A673 (cell line): Measurements from ENCODE around the gene SUPT6H. TPM values are rescaled to one million over a fixed set of nuclear protein-coding genes. Genes with fewer than 3 reads are reported as not detected.

ENCODE experiments used
- BruUV-seq: library from RNA; stranded (reverse); fragments of 400-500 nt; replicated peaks from 2 replicates; lab custom pipeline; 2021; lab: Mats Ljungman, UMichigan
- CTCF ChIA-PET: fragments of 300-600 bp; sonication (Branson Sonifier 250); formaldehyde crosslinking; loops from one replicate; lab custom pipeline; 2022; ENCODE audit warnings: antibody characterized with exemption; lab: Charles Lee
- POLR2A ChIA-PET: fragments of 300-600 bp; sonication (Branson Sonifier 250); formaldehyde crosslinking; loops from one replicate; lab custom pipeline; 2022; ENCODE audit warnings: antibody characterized with exemption; ENCODE audit not compliant: low non-redundant PET; lab: Charles Lee
- DNase-seq: peaks from one replicate; pipeline ENCODE4 v3.0.0-alpha.2; 2015; ENCODE audit warnings: low spot score
- H3K27ac ChIP-seq: fragments of 200-600 bp; sonication (generic); 2 replicates; pipeline ENCODE4 v1.5.1; 2016; ENCODE audit warnings: mixed run types, low read depth, mild to moderate bottlenecking, mixed read lengths, antibody characterized with exemption, low read length; ENCODE audit not compliant: poor library complexity, severe bottlenecking
- H3K27me3 ChIP-seq: fragments of 200-600 bp; sonication (generic); replicated peaks from 2 replicates; pipeline ENCODE4 v1.6.1; 2017; ENCODE audit warnings: mixed run types, low read depth, mild to moderate bottlenecking, mixed read lengths, antibody characterized with exemption, low read length; ENCODE audit not compliant: insufficient read depth, poor library complexity
- H3K36me3 ChIP-seq: fragments of 200-600 bp; sonication (generic); 2 replicates; pipeline ENCODE4 v1.6.1; 2016; ENCODE audit warnings: mixed run types, mild to moderate bottlenecking, mixed read lengths, antibody characterized with exemption, low read length; ENCODE audit not compliant: insufficient read depth, poor library complexity, severe bottlenecking
- H3K4me1 ChIP-seq: fragments of 200-600 bp; sonication (generic); 2 replicates; pipeline ENCODE4 v1.6.1; 2017; ENCODE audit warnings: mixed run types, mild to moderate bottlenecking, mixed read lengths, antibody characterized with exemption, low read length; ENCODE audit not compliant: insufficient read depth, poor library complexity, severe bottlenecking
- H3K4me3 ChIP-seq: fragments of 200-600 bp; sonication (generic); 2 replicates; pipeline ENCODE4 v1.5.1; 2016; ENCODE audit warnings: low read depth, mixed run types, mild to moderate bottlenecking, mixed read lengths, low read length; ENCODE audit not compliant: poor library complexity, severe bottlenecking
- H3K9me3 ChIP-seq: fragments of 200-600 bp; sonication (generic); 2 replicates; pipeline ENCODE4 v1.6.1; 2016; ENCODE audit warnings: mixed run types, low read depth, mild to moderate bottlenecking, mixed read lengths, antibody characterized with exemption, low read length; ENCODE audit not compliant: poor library complexity, severe bottlenecking
- EZH2 ChIP-seq: fragments of 200-600 bp; sonication (generic); IDR thresholded peaks from 2 replicates; pipeline ENCODE4 v1.6.1; 2017; ENCODE audit warnings: borderline replicate concordance, low read depth, mild to moderate bottlenecking, mixed read lengths, antibody characterized with exemption, low read length; ENCODE audit not compliant: poor library complexity, severe bottlenecking
- intact Hi-C: fragments of 100-400 bp; cut with micrococcal nuclease; formaldehyde crosslinking; loops from one replicate; pipeline ENCODE4 v1.10.0; 2022; ENCODE audit not compliant: unreplicated experiment
- total RNA-seq: library from RNA; stranded (reverse); gene quantifications from 2 replicates; pipeline ENCODE4 v1.2.3, GENCODE V29; 2021
- TF ChIP-seq, protein P1 (sequence below): fragments of 300-800, 200-600 bp; sonication (generic); conservative IDR thresholded peaks from 2 replicates; pipeline ENCODE4 v1.5.1; 2017; ENCODE audit warnings: low read depth, mild to moderate bottlenecking, antibody characterized with exemption, low read length, moderate library complexity, mixed read lengths

The SUPT6H gene
- total RNA-seq, 1 experiment from 2014 or later = 105 TPM

DNA sequence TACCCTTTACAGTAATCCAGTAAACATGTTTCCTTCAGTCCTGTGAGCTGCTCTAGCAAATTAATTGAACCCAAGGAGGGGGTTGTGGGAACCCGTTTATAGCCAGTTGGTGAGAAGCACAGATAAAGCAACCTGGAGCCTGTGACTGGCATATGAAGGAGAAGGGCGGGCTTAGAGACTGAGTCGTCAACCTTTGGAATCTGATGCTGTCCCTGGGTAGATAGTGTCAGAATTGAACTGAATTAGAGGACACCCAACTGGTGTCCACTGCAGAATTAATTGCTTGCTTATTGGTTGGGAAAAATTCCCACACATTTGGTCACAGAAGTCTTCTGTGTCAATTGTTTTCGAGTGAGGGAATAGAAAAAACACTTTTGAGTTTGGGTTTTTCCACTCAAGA lies 35.2 kb upstream of the SUPT6H start:
- Histone ChIP-seq H3K27ac (no peak overlapping the region), H3K4me1 (no peaks in the 10 kb centered on the region), H3K36me3 (peaks cover 66% of the 10 kb centered on the region), H3K9me3 (no peaks in the 10 kb centered on the region), H3K4me3 (no peak overlapping the region), H3K27me3 (no peaks in the 10 kb centered on the region)
- BruUV-seq = no TSS peak
- TF ChIP-seq, protein P1, sequence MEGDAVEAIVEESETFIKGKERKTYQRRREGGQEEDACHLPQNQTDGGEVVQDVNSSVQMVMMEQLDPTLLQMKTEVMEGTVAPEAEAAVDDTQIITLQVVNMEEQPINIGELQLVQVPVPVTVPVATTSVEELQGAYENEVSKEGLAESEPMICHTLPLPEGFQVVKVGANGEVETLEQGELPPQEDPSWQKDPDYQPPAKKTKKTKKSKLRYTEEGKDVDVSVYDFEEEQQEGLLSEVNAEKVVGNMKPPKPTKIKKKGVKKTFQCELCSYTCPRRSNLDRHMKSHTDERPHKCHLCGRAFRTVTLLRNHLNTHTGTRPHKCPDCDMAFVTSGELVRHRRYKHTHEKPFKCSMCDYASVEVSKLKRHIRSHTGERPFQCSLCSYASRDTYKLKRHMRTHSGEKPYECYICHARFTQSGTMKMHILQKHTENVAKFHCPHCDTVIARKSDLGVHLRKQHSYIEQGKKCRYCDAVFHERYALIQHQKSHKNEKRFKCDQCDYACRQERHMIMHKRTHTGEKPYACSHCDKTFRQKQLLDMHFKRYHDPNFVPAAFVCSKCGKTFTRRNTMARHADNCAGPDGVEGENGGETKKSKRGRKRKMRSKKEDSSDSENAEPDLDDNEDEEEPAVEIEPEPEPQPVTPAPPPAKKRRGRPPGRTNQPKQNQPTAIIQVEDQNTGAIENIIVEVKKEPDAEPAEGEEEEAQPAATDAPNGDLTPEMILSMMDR = no peak
- TF ChIP-seq EZH2 = no peak
- ChIA-PET POLR2A (no interaction called here), CTCF (no interaction called here)
- DNase-seq = no peak
- intact Hi-C loops = no loop called here

DNA sequence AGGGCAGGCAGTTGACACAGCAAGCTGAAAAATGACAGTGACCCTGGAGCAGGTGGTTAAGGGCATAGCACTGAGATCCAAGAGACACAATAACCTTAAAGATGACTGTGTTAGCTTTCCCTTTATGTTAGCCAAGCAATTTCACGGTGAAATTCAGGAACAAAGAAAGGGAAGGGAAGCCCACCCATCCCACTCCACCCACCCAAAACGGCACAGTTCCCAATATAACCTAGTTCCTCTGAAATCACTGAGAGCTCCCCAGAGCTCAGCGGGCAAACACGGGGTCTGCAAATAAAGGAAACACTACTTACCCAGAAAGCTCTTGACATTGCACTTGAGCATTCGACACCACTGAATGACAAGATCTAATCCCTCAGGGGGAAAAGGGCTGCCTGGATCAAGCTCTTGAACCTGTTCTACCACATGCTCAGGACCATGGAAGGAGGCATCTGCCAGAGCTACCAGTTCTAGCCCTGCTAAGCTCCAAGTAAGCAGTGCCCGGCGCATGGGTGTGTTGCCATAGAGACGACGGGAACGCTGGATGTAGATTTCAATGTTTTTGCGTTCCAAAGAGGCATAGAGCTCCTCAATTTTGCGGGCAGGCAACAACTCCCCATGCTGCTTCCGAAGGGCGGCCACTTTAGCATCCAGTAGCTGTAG lies 27.7 kb upstream of the SUPT6H start:
- TSS peak; percentile 33 for BruUV-seq
- DNase-seq = no peak
- H3K9me3 ChIP-seq = no peaks in the 10 kb centered on the region
- intact Hi-C loops = no loop called here
- ChIA-PET CTCF (no interaction called here), POLR2A (no interaction called here)
- no peak overlapping the region for H3K27ac ChIP-seq
- H3K4me3 ChIP-seq = no peak overlapping the region
- TF ChIP-seq, protein P1 = no peak
- H3K36me3 ChIP-seq = peaks cover 88% of the 10 kb centered on the region
- H3K27me3 ChIP-seq = no peaks in the 10 kb centered on the region
- no peaks in the 10 kb centered on the region for H3K4me1 ChIP-seq

DNA sequence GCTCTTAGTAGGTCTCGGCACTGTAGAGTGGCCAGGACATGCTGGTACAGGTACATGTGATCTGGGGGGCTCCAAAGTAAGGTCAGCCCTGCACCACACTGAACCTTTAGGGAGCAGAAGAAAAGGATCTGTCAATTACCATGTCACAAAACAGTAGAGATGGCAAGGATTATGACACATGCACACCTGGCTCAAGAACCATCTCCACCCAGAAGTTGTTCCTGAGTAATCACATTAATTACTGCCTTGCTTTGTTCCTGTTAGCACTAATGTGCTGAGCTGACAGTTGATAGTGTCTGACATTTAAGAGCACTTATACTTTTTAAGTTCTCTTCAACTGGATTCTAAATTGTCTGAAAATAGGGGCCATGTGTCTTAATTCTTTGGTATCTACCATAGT lies 26.5 kb upstream of the SUPT6H start:
- BruUV-seq = no TSS peak
- POLR2A ChIA-PET = no interaction called here
- TF ChIP-seq EZH2 = no peak
- TF ChIP-seq, protein P1 = no peak
- intact Hi-C loops = no loop called here
- Histone ChIP-seq H3K9me3 (no peaks in the 10 kb centered on the region), H3K27me3 (no peaks in the 10 kb centered on the region), H3K4me3 (no peak overlapping the region), H3K4me1 (no peaks in the 10 kb centered on the region), H3K27ac (no peak overlapping the region), H3K36me3 (peaks cover 97% of the 10 kb centered on the region)
- CTCF ChIA-PET = no interaction called here
- DNase-seq = no peak
